Placental epithelial cell (primary cell): Measurements from ENCODE around the gene IL1RAP. TPM values are rescaled to one million over a fixed set of nuclear protein-coding genes. Genes with fewer than 3 reads are reported as not detected.

Experiments used
- total RNA-seq: library from RNA; depleted of rRNA; stranded (reverse); fragments of >200 nt; gene quantifications from 2 replicates; pipeline ENCODE4 v1.2.3, GENCODE V29; 2012

The IL1RAP gene, protein sequence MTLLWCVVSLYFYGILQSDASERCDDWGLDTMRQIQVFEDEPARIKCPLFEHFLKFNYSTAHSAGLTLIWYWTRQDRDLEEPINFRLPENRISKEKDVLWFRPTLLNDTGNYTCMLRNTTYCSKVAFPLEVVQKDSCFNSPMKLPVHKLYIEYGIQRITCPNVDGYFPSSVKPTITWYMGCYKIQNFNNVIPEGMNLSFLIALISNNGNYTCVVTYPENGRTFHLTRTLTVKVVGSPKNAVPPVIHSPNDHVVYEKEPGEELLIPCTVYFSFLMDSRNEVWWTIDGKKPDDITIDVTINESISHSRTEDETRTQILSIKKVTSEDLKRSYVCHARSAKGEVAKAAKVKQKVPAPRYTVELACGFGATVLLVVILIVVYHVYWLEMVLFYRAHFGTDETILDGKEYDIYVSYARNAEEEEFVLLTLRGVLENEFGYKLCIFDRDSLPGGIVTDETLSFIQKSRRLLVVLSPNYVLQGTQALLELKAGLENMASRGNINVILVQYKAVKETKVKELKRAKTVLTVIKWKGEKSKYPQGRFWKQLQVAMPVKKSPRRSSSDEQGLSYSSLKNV
- total RNA-seq = 7.9 and 16.3 TPM in 2 replicates

DNA sequence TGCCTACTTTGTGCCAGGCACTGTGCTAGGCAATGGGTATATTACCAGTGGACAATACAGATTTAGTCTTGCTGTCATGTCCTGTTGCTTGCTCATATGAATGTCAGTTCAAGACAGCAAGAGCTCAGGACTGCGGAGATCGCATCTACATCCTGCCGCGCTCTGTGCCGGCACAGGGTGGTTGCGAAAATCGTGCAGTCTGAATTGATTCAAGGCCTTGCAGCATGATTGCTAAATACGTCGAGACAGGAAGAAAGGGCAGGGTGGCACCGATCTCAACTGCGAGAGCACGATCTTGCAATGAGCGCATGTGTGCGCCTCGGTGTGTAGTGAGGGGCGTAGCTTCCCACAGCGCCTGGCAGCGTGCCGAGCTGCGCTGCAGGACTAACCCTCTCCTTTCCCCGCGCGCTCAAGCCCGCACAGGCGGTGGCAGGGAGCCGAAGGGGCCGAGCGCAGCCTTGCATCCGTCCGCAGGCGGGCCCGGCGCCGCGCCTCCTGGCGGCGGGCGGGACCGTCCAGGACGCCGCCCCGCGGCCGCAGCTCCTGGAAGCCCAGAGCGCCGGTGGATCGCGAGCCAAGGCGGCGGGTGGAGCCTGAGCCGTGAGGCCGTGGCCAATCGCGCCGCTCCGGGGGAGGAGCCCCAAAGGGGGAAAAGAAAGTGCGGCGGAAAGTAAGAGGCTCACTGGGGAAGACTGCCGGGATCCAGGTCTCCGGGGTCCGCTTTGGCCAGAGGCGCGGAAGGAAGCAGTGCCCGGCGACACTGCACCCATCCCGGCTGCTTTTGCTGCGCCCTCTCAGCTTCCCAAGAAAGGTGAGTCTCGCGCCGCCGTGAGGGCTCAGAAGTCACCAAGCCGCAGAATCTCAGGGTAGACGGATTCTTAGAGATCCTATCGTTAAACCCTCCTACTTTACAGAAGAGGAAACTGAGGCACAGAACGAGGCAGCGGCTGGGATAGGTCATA lies at the start of gene IL1RAP:
Gene IL1RAP, plus strand, starts transcription at position 677 of the 962 bp plus-strand sequence. CDS start 50,205 bp downstream, outside the sequence.

Other genes starting within 250 kb of the IL1RAP start
- 0.11 TPM in 1 of 2 replicates, not detected in the other for gene CLDN1, start 191.6 kb upstream of the IL1RAP start, total RNA-seq
- gene CLDN16, start 125.9 kb upstream of the IL1RAP start, total RNA-seq = not detected in 2 replicates
- not detected in 2 replicates for gene TMEM207, start 64.2 kb upstream of the IL1RAP start, total RNA-seq